NCI-H2081 (cell line): ENCODE data around the gene MRPL55.

ENCODE experiments used
- DNase-seq, 2 experiments: peaks; one replicate each; lab custom pipeline; 2025; lab: John Stamatoyannopoulos, UW

The MRPL55 gene

DNA sequence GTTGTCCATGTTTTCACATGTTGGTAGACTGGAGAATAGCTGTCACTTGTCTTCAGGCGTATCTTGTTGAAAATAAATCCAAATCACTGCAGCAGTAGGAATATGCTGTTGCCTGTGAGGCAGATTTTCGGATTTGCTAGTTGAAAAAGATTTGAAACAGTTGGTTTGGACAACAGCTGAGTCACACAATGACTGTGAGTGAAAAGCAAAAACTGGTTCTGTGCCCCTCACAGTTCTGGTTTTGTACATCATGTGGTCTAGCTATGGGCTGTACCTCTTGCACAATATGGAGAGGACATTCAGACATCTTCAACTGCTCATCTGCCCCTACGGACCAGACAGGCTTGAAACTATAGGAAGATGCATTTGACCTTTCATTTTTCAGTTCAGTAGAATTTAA lies 24.8 kb downstream of the MRPL55 start:
- DNase-seq = no peak

DNA sequence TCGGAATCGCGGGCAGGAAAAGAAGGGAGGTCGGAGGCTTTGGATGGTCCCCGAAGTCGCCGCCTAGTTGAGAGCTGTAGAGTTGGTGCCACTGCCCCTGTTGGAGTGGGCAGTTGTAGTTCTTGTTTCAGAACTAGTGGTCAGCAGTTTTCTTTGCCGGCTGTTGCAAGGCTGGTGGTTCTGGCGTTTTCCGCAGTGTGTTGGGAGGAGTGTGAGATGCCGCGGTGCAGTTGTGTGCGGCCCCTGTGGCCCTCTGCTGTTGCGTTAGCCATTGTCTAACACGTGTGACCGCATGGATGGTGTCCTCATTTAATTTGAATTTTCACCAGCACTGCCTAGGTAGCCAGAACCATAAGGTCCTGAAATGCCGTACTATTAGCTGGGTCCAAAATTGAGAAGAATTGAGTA lies 25.2 kb downstream of the MRPL55 start:
- no peak for DNase-seq

DNA sequence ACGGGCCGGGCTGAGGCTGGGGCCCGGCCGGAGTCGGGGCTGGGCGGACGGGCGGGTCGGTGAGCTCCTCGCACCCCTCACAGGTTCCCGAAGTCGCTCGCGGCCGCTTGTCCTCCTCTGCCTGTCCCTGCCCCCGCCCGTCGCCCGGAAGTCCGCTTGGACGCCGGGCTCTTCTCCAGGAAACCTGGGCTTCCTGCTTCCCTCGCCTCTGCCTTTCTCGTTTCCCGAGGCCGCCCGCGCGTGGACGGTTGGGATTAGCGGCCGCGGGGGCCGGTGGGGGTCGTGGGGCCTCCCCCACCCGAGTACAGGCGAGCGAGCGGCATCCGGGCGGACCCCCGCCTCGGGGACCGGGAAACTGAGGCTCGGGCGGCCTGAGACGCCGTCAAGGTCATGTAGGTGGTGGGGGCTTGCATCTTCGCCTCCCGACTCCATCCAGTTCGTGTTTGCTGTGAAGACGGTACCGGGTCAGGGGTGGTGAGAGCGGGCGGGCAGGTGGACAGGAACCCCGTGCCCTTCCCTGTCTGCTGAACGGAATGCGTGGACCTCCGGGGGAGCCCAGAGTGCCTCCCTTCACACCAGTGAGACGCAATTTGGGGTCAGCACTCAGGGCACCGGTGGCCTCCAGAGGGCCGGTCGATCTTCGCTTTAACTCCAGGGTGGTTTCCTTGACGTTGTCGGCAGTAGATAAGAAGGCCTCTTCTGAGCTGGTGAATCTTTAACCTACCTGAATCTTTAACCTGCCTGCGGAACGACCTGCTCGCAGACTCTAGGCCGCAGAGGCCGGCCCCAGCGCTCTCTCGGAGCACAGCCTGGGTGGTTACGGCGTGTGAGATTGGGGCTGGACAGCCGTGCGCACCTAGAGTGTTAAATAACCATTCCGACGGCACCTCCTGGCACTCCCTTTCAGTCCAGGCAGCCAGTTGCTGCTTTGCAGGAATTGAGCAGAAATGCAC lies 25.9 kb downstream of the MRPL55 start:
- peak in 1 of 2 experiments; percentile 50 for DNase-seq

DNA sequence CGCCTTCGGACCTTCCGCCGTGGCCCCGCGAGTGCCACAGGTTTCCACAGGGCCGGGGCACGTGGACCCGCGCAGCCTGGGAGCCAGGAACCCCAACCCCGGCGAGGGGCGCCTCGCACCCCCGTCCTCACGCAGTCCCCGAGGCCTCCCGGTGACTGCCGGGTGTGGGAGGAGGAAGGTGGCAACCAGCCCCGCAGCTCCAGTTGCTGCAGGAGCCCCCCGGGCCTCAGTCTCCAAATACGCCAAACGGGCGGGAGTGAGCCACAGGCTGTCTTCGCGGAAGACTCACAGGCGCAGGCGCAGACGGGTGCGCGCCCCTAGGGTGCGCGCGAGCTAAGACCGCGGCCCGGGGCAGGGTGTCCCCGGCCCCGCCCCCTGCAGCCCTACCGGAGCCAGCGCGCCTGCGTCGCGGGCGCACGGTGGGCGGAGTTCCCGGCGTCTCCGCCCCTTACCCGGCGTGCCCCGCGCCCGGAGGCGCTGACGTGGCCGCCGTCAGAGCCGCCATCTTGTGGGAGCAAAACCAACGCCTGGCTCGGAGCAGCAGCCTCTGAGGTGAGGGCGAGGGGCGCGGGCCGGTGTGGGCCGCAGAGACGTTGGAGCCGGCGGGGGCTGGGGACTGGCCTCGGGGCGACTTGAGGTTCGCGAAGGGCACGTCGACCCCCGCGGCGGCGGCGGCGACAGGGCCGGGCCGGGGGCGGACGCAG lies 26.7 kb downstream of the MRPL55 start, which contains the start of gene ARF1:
Gene ARF1, plus strand, starts transcription at position 495 of the 704 bp plus-strand sequence. CDS start 14,407 bp downstream, outside the sequence.
- DNase-seq = peak; percentile 93 to 95

DNA sequence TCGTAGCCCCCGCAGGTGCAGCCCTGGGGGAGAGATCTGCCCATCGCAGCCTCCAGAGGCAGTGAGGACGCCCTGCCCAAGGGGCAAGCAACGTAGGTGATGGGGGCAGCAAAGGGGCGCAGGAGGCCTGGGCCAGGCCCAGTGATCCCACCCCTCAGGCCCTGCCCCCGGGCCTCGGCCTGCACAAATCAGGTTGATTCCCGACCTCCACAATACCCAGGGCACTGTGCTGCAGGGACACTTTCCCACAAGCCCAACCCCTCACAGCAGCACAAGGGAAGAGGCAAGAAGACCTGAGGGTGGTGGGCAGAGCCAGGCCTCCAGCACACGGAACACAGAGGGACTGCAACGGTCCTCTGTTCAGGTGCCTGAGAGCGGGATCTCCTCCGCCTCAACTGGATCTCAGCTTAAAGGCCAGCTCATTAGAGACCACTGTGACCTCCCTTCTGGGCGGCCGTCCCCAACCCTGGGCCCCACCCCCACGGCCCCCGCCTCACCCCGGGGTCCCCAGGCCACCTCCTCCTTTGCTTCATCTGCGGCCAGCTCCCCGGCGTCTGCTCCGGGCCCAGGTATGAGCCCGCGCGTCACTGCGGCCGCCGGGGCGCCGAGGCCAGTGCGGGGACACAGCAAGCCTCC lies 27.4 kb downstream of the MRPL55 start:
- DNase-seq = no peak

DNA sequence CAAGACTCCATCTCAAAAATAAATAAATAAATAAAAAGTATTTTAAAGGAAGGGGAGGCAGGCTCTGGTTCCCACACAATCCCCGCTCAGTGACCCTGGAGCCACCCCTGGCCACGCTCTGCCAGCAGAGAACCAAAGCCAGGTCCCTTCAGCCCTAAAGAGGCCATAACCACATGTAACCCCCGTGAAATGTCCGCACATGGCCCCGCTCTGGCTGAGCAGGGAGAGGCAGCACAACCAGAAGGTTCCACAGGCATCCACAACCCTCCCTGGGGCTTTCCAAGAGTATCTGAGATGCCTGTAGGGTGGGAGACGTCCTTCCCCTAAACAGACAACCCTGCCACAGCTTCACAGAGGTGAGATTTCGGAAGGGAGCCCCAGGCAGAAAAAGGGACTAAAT lies 28.0 kb downstream of the MRPL55 start:
- DNase-seq = no peak

DNA sequence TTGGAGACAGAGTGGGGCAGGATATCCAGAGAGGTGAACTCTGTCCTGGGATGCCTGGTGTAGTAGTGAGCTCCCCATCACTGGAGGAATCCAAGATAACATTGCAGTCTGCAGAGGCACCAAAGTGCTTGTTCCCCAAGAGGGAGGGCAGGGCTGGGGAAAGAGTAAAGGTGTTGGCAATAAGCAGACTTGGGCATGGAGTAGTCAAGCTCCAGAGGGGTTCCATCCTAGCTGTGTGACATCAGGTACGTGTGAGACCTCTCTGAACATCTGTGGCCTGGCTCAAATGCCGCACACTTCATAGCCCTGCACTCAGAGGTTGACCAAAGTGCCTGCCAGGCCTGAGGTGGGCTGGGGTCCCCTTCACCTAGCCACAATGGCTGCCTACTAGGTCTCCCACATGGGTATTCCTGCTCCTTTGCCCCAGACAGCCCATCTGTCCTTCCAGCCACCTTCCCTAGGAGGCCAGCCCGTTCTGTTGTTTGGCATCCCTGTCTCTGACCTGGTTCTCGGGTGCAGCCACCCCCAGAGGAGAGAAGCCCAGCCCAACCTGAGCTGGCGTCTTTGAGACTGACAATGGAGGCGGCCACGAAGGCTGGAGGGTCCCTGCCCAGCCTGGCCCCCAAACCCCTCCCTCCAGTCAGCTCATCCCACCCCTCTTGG lies 29.4 kb downstream of the MRPL55 start:
- no peak for DNase-seq

DNA sequence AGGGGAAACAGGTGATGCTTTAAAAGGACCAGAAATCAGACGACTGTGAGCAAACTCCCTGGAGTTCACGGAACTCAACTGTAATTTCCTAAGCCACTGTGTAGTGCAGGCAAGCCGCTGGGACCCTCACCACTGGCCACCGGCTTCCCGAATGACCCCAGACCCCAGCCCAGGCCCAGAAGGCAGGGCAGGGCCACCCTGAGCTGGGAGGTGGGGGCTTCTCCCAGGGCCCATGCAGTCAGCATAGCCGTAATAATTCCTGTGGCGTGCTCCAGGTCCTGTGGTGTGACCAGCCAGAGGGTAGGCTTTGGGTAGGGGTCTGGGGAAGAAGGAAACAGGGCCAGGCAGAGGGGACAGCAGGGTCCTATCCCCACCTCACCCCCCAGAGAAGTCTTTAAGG lies 30.1 kb downstream of the MRPL55 start:
- no peak for DNase-seq

DNA sequence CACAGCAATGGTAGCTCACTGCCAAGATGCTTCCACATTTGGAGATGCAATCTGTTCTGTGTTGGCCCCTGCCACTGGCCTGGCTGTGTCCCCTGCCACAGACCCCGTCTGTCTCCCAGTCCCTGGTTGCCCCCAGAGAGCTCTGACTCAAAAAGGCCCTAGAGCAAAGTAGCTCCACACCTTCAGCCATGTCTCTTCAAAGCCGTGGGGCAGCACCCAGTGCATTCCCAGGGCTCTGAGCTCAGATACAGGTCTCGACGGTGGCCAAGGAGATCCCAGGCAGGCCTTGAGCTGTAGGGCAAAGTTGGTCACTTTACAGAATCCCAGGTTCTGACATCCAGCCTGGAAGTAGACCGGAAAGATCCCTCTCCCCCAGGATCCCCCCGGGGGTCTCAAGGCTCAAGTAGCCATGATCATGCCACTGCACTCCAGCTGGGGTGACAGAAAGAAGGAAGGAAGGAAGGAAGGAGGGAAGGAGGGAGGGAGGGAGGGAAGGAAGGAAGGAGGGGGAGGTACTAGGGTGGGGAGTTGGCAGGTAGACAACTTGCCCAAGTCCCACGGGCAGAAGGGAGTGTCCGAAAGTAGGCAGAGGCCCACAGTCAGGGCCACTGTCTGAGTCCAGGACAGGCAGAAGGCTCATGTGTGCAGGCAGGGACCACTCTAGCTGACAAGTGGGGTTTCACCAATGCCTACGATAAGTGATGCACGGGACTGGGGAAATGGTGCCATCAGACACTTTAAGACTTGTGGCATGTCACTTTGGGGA lies 31.4 kb downstream of the MRPL55 start:
- no peak for DNase-seq

DNA sequence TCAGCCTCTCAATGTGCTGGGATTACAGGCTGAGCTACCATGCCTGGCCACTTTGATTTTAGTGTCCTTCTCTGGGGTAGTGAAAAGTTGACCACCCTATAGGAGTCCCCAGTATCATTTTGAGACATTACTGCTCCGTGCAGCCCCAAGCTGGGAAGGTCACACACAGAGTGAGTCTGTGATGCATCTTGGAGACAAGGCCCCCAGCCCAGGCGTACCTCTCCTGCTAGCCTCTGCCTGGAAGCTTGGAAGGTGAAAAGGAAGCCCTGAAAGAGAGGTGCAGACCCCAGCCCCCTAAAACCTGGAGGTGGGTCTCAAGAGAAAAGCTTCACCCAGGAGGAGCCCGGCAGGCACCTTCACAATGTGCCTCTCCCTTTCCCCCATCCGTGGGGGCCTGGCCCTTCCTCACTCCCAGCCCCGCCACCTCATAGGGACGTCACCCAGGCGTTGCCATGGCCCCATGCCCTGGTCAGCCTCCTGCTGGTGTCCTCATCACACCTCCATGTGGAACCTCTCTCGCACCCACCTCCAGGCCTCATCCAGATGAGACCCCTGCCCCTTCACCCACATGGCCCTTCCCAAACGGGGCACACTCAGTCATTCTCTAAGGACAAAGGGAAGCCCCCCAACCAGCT lies 32.2 kb downstream of the MRPL55 start:
- no peak for DNase-seq

DNA sequence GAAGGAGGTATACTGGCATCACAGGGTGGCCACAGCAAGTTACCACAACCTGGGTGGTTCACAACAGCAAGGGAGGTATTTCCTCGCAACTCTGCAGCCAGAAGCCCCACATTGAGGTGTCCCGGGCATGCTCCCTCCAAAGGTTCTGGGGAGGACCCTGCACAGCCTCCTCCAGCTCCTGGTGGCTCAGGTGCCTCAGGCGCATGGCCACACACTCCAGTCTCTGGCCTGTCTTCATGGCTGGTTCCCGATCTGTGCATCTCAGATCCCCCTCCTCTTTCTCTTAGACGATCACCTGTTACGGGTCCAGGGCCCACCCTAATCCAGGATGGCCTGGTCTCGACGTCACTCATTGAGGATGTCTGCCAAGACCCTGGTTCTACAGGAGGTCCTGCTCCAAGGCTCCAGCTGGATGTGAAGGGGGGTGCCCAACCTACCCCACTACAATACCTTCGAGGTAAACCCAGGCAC lies 33.3 kb downstream of the MRPL55 start:
- no peak for DNase-seq

DNA sequence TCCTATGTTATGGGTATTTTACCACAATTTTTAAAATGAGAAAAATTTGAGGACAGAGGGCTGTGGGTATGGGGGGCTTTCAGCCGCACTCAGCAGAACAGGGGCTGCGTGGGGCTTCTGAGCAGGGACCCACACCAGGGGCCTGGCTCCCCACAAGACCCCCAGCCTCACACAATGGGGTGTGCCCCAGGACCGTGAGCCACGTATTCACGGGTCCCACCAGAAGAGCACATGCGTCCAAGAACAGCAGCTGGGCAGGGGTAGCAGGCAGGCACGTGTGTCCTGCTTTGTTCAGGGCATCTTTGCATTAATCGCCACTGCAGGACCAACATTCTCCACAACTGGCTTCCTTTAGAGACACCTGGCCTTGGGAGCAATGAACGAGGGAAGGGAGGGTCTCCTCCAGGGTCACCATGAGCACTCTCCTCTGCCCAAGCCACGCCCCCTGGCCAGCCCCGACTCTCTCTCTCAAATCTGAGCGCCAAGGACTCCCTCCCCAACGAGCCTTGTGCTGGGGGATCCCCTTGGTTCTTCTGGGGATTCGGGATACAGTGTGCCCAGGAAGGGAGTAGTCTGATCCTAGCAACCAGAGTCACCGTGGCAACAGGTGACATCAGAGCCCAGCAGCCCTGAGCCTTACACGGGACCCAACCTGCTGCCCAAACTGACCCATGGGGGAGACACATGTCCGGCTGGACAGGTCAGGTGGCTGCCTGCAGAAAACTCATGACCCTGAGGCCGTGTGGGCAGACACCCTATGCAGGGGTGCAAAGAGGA lies 34.0 kb downstream of the MRPL55 start:
- DNase-seq = no peak

DNA sequence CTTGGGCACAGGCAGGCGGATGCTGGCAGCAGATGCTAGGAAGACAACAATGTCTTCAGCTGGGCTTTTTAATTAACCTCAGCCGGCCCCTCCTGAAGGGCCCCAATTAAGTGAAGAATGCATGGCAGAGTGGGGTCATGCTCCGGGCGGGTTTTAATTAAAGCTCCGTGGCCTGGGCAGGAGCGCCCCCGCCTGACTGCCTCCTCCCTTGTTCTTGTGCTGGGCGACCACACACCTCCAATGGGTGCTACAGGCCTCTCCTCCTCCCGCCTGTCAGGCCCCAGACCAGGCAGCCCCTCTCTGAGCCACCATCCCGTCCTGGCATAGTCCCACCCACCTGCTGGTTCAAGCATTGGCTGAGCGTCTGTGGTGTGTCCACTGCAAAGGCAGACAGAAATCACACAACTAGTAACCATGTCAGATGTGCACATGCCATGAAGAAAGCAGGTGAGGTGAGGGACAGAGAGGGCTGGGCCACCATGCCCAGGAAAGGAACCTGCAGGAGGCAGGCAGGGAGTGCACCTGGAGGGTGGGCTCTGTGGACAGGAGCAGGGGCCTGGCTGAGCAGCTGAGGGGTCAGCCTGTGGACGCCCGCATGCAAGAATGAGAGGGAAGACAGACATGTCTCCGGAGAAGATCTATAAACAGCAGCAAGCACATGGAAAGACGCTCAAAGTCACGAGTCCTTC lies 35.1 kb downstream of the MRPL55 start:
- DNase-seq = no peak

DNA sequence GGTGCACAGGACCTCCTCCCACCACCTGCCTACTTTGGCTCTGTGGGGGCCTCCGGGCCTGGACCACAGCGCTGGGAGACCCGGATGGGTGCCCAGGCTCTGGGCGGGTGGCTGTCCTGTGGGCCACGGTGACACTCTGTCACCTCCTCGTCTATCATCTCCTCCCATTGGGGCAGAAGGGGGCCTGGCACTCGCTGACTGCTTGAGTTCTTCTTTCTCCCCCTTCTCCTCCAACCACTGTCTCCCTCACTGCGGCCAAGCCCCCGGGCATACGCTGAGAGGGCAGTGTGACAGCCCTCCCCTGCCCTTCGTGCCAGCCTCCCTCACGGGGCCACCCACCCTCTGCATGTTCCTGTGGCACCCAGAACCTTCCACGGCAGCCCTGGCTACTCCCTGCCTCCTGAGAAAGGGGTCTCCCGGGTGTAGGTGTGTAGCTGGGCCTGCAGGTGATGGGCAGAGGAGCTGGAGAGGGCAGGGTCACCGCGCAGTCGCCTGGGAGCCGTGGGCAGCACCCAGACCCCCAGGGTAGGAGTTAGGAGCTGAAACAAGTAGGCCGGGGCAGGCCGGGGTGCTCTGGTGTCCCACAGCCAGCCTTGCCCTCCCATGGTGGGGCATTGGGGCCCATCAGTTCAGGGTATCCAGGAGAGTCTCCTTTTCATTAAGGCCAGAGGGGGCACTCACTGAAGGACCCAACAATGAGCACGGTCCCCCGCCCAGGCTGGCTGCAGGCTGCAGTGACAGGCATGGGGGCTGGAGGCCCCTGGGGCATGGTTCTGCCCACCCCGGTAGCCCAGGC lies 35.8 kb downstream of the MRPL55 start:
- DNase-seq = no peak

DNA sequence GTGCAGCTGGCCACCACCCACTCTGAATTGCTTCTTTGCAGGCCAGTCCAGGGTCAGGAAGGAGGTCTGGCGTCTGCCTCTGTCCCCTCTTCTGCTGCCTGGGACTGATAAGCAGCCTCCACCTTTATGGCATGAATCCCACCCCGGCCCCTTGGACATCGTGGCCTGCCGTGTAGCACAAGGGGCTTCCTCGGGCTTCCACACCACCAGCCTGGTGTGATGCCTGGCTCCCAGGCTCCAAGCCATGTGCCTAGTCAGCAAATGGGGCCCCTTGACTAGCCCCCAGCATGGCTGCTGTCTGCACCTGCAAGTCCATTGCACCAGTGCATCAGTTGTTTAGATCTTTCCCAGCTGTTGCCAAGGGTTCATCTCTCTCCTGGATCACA lies 36.4 kb downstream of the MRPL55 start:
- no peak for DNase-seq

DNA sequence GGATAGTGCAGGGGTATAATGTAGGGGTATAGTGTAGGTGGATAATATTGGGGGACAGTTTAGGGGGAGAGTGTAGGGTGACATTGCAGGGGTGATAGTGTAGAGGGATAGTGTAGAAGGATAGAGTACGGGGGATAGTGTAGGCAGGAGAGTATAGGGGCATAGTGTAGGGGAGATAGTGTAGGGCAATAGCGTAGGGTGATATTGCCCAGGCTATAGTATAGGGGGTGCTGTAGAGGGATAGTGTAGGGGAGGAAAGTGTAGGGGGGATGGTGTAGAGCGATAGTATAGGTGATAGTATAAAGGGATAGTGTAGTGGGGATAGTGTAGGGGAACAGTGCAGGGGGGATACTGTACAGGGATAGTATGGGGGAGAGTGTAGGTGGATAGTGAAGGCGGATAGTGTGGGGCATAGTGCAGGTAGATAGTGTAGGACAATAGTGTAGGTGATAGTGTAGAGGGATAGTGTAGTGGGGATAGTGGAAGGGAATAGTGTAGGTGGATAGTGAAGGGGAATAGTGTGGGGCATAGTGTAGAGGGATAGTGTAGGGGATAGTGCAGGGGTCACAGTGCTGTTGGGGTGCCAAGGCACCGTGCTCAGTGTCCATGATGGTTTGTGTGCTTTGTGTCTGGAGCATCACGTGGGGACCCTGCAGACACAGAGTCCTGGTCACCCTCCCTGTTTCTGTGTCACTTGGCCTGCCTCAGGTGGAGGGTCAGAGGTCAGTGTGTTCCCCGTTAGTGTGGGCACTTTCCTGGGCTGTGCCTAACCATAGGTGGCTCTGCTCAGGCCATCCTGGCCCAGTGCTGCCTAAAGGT lies 37.1 kb downstream of the MRPL55 start:
- DNase-seq = no peak

DNA sequence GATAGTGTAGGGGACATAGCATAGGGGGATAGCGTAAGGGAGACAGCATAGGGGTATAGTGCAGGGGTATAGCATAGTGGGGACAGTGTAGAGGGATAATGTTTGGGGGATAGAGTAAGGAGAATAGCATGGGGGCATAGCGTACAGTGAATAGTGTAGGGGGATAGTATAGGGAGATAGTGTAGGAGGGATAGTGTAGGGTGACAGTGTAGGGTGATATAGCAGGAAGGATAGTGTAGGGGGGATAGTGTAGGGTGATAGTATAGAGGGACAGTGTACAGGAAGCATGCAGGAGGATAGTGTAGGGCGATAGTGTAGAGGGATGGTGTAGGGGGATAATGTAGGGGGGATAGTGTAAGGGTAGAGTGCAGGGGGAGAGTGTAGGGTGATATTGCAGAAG lies 38.2 kb downstream of the MRPL55 start:
- no peak for DNase-seq

DNA sequence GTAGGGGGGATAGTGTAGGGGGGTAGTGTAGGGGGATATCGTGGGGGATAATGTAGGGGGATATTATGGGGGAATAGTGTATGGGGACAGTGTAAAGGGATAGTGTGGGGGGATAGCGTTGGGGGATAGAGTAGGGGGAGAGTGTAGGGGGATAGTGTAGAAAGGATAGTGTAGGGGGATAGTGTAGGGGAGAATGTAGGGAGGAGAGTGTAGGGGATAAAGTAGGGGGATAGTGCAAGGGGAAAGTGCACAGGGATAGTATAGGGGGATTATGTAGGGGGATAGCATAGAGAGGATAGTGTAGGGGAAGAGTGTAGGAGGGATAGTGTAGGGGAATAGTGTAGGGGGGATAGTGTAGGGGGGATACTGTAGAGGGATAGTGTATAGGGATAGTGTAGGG lies 38.9 kb downstream of the MRPL55 start:
- DNase-seq = no peak
